GM19324 (cell line): ENCODE results near the gene PDE4D.
"Not testable (repeated sequence)": the region's sequence is repeated elsewhere in the genome, so short reads cannot be mapped to it uniquely, and the experiment has no call there.

Experiments
- ATAC-seq: cut with Tn5 transposase; IDR thresholded peaks from one replicate; pipeline ENCODE4 v1.9.1; 2021; ENCODE audit warnings: mild to moderate bottlenecking, moderate library complexity; ENCODE audit not compliant: unreplicated experiment, low FRiP score

PDE4D gene

DNA sequence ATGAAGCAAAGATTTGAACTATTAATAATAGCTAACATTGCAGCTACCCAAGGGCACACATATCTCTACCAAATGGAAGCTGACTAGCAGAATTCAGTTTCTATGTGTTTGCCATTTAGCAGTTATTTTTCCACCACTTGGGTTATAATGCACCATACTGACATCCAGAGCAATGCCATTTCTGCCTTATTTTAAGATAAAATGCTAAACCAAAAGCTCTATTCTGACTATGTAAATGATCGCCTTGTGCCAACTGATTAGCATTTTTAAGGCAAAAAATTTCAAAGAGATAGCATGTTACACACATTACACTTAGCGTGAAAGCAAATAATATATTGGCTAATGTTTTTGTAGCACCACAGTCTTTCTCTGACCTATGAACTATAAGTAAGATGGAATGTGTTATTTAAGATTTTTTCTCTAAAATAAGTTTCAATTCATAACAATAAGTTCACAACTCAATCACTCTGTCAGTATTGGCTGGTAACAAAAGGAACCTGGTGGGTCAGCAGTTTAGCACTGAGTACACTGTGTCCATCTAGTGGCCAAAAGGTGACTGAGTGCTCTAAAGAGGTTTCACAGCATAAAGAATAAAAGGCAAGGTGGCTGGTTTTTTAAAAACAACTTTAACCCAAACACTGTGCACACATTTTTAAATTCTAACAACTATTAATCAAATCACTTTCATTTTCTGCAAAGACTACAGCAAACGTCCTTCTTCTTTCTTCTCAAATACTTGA, 443.5 kb downstream of the PDE4D start:
- no peak for ATAC-seq

DNA sequence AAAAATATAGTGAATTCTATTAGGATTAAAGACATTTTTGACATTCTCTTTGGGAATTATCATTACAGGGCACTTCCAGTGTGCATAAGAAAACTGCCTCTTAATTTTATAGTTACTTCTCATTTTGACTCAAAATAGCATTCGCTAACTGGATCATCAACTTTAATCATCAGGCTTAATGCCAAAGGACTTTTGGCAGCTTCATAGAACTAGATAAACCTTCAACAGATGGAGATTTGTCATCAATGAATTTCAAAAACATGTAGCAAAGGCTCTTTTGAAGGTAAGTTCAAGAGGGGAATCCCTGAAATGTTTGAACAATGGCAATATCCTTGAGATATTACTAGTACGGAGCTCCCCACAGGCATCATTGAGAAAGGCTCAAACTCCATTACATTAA, 447.2 kb downstream of the PDE4D start:
- no peak for ATAC-seq

DNA sequence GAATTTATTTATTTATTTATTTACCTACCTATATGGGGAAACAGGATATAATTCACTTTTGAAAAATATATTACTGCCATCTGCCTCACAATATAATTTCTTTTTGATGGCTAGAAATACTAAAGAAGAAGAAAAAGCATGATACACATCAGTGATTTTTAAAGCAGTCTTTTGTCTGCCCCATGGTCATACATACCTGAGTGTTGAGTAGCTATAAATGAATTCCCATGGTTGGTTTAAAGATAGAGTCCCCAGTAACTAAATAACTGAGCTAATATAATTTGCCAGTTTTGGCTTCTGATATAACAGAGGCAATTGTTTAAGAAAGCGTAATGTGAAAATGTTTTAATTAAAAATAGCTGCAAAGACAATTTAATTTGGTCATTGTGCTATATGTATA, 447.8 kb downstream of the PDE4D start:
- ATAC-seq: no peak

DNA sequence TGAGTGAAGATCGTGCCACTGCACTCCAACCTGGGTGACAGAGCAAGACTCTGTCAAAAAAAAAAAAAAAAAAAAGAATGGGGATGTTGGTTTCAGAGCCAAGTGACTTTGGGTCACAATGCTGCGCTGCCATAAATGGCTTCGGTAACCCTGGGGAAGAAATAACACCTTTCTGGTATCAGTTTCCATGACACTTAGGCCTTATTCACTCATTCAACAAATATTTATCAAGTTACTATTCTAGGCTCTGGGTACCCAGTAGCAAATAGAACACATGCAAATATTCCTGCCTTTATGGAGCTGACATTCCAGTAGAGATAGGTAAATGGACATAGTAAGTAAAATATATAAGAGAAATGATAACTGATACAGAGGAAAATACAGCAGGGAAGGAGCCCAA, 454.2 kb downstream of the PDE4D start:
- no peak for ATAC-seq

DNA sequence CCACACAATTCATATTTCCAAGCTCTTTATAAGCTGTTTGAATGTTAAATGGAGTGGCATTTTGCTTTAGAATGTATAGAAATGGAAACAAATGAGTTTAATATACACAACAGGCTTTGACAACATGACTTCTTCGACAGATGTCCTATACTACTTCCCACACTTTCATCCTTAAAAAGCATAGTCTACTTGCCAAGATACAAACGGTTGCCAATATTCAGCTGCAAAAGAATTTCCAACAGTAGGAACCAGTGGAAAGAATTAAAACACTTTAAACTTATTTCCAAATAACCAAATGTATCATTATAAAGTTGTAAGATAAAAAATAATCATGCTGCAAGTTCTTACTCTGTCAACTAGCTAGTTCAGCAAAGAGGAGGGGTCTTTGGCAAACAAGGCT, 456.4 kb downstream of the PDE4D start:
- no peak for ATAC-seq

DNA sequence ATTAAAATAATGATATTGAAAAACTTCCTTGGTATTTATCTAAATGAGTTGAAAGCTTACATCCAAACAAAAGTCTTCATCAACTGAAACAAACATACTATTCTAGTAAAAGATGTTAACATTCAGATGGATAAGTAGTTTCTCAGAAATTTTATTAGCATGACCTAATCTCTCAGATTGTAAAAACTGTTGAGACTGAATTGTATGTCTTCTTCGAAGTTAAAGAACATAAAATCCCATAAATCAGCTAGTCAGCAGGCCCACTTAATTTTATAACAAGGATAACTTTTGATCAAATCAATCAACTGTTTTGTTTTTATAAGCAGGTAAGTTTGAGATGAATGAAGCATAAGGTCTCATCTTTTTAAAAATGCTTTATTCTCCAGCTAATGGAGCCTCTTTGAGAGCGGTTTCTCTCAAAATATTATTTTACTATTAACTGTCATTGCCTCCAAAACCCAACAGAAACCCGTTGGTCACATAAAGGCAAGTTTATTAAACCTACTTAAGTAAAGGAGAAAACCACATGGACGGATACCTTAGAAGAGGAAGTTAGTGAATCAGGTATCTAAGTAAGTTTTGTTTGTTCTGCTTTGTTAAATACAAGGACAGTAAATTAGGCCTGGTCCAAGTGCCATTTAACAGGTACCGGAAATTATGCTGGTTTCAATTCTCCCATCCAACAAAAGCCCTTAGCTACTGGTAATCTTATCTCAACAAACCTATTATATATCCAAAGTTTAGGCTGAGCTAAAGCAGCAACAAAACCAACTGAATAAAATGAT, 457.0 kb downstream of the PDE4D start:
- ATAC-seq: no peak

DNA sequence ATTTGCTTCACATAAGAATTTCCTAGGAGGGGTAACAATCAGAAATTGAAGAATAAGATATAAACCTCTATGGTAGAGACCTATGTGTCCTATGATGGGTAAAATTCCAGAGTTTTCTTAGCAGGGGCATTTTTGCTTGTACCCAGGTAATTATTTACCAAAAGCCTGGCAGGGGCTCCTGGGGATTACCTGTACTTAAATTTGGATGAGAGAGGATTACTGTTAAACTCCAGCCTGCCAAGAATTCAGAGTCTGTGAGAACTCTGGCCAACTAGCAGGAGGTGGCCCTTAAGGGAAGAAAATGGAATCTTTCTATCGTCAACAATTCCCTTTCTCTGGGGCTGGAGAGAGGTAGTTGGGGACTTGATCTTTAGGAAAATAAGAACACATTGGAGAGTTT, 460.4 kb downstream of the PDE4D start:
- ATAC-seq: no peak

DNA sequence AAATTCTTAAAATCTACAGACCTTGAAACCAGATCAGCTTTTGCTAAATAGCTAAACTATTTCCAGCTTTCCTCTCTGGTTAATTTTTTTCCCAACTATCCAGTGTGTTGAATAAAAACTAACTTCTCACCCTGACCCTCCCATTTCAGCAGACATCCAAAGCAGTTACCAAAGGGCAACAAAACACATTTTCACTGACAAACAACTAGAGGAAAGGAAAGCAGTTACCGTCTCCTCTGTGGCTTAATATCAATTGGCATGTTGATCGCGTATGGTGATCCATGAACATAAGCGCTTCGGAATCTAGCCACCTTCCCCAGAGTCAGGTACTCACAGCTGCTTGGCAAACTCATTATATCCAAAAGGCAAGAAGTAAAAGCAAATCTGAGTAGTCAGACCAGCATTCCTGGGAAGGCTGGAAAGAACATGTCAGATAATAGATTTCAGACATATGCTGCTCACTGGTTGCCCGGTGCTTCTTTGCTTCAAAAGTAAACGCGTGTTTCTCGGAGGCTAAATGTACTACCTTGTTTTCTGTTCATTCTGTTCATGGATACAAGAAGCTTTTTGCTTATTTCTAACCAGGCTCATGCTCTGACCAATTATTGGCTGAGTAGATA, 463.4 kb downstream of the PDE4D start:
- ATAC-seq: no peak

DNA sequence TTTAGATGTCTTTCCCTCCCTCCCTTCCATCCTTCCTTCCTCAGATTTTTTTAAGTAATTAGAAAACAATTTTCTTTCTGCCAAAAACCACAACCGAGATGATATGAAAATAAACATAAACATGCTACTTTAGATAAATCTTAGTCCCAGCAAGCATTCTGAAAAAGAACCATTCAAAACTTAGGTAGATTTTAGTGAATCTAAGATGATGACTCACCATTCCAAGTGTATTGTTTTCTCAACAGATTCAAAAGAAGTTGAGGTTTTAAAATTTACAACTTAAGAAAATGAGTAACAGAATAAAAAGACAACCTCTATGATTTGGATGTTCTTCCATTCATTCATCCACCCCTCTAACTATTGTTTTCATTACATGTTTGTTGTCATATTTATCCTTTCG, 465.1 kb downstream of the PDE4D start:
- ATAC-seq: no peak

DNA sequence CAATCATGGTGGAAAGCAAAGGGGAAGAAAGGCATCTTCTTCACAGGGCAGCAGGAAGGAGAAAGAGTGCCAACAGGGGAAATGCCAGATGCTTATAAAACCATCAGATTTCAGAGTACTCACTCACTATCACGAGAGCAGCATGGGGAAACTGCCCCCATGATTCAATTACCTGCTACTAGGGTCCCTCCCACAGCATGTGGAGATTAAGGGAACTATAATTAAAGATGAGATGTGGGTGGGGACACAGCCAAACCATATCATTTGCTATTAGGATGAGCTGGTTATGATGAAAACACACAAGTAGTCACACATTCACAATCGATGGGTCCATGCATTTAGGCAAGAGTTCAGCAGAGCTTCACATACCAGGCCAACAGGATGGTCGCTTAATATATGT, 469.0 kb downstream of the PDE4D start:
- no peak for ATAC-seq

DNA sequence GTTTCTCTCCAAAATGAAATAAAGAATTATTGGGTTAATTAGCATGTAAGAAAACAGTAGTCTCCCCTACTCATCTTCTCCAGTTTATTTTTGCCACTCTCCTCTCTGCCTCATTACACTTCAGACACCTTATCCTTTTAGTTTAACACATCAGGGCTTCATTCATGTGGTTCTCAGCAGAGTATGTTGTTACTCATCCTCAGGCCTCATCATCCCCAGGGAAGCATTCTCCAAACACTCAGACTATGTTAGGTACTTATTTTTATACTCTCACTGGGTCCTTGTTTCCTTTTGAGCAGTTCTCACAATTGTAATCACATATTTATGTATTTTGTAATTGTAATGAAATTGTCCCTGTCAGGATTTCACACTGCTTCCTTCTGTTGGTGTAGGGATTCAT, 470.5 kb downstream of the PDE4D start:
- no peak for ATAC-seq

DNA sequence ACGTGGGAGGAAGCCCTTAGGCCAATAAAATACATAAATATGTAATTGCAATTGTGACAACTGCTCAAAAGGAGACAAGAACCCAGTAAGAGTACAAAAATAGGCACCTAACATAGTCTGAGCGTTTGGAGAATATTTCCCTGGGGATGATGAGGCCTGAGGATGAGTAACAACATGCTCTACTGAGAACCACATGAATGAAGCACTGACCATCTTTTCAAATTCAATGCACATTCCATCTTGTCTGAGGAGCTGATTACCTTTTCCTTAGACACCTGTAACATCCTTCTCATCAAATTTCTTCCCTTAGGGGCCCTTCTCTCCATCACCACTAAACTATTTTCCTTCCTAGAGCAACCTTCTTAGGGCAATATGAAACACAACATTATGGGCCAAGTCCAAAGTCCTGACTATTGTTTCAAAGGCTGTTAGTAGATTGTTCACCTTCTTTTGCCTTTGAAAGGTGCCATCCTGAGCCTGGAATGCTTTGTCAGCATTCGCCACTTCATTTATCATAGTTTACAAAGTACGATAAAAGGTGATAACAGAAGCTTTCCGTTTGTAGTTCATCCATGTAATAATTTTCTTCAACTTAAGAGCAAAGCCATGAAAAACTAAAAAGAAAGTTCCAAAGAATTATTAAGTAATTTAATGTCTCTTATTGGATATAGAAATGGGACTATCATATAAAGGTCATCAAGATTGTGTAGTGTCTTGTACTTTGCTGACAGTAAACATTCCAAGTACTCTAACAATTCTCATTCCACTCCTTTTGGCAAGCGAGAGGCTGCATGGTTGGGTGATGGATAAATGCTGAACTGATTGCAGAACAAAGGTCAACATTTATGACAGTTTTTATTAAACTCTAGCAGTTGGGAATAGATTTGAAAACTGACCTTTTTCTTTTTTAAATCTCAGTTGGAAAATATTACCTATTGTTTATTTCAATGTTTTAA, 471.3 kb downstream of the PDE4D start:
- ATAC-seq: no peak

DNA sequence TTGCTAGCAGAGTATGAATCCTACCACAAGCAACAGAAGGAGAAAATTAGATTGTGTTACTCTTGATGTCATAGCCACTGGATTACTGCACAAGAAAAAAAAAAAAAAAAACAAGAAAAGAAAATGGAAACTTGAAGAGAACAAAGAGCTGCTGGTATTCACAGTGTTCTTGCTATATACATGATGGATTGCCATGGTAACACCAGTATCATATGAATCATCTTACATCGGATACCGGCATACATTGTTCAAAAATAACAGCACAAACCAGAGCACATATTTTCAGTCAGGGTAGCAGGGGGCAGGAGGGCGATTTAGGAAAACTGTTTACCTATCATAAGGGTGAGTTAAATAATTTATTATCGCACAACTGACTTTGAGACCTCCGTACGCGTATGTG, 472.9 kb downstream of the PDE4D start:
- ATAC-seq: no peak

DNA sequence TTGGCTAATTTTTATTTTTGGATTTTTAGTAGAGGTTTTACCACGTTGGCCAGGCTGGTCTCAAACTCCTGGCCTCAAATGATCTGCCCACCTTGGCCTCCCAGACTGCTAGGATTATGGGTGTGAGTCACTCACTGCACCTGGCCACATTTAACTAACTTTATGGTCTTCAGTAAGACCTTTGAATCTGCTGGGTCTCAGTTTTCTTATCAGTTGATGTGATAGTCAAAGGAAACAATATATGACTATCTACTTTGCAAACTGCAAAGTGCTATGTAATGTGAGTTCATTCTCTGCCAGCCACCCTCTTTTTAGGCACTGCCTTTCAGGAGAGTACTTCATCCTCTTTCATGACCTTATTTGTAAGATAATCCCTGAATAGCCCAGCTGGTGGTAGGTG, 474.7 kb downstream of the PDE4D start:
- no peak for ATAC-seq

DNA sequence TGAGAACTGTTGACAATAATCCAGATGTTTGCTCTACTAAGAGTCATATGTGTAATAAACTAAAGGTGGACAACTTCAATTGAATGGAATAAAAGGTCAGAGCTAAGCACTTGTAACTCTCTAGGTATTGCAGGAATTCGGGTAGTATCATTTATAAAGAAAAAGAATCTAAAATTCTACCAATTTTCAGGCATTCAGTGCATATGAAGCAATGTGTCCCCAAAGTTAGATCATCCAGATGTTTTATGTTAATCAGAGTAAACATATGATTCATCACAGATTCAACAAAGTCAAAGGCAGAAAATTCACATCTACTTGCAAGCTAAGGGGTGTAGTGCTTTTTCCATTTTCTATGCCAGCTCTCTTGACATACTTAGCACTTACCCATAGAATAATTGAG, 477.1 kb downstream of the PDE4D start:
- ATAC-seq: no peak

DNA sequence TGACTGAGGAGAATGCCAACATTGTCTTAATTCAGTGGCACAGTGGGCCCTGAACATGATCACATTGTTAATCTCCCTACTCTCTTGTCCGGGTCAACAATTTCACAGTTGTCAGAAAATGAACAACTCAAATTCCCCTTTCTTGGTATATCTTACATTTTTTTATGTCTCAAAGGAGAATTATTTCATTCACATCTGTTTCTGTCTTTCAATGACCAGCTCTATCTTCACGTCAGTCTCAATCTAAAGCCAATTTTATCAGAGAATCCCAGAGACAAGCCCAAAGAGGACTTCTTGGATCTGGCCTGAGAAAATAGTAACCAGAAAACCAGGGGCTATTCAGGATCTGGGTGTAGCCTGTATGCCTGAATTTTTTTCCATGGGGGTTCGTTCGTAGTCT, 477.5 kb downstream of the PDE4D start:
- no peak for ATAC-seq

DNA sequence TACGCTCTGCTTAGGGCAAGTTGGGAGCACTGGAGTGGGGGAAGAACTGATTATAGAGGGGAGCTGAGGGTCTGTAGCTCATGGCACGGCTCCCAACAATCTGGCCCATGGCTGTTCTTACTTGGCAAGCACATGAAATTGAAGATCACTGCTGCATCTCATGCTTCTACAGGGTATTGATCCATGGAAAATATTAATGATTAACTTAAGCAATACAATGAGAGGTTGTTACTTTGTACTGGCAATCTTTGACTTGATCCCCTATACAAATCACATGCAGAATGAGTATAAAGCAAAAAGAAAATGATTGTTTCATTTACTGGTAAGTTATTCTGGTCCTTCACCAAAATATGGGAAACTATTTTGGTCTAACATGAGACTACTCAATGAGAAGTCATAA, 481.1 kb downstream of the PDE4D start:
- ATAC-seq: no peak

DNA sequence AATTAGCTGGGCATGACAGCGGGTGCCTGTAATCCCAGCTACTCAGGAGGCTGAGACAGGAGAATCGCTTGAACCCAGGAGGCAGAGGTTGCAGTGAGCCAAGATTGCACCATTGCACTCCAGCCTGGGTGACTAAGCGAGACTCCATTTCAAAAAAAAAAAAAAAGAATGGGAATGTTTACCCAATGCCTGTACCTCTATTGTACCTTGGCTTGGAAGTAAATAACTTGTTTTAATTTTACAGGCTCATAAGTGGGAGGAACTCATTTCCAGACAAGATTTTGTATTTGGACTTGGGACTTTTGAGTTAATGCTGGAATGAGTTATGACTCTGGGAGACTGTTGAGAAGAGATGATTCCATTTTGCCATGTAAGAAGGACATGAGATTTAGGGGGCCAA, 484.5 kb downstream of the PDE4D start:
- not testable (repeated sequence) for ATAC-seq

DNA sequence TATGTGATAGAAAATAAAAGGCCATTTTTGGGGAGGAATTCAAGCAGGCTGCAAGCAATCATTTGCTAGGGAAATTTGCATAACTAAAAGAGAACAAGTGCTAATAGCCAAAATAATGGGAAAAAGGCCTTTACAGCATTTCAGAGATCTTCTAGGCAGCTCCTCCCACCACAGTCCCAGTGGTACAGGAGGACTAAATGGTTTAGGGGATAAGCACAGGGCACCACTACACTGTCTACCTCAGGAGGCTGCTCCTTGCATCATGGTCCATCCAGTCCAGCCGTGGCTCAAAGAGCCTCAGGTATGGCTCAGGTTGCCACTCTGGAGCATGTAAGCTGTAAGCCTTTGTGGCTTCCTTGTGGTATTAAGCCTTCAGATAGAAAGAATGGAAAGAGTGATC, 485.6 kb downstream of the PDE4D start:
- no peak for ATAC-seq

DNA sequence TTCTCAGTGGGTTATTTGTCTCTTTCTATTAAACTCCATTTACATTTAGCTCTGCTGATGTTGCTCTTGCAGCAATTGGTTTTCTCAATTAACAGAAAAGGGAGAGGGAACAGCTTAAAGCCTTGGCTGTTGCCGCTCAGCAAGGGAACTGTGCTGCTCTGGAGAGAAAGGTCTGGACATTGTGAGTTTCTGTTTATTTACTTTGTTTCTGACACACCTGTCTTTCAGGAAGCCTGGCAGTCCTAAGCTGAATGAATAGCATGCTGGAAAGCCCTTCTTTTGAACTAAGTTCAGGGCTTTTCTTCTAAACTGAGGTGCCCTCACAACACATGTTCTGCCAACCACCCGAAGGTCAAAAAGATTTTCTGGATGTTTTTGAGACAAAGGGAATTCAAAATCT, 491.9 kb downstream of the PDE4D start:
- no peak for ATAC-seq

DNA sequence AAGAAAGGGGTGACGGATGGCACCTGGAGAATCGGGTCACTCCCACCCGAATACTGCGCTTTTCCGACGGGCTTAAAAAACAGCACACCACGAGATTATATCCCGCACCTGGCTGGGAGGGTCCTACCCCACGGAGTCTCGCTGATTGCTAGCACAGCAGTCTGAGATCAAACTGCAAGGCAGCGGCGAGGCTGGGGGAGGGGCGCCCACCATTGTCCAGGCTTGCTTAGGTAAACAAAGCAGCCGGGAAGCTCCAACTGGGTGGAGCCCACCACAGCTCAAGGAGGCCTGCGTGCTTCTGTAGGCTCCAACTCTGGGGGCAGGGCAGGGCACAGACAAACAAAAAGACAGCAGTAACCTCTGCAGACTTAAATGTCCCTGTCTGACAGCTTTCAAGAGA, 498.6 kb downstream of the PDE4D start:
- not testable (repeated sequence) for ATAC-seq
